ENCODE measurements around the gene CNTN6.

Gene CNTN6

DNA sequence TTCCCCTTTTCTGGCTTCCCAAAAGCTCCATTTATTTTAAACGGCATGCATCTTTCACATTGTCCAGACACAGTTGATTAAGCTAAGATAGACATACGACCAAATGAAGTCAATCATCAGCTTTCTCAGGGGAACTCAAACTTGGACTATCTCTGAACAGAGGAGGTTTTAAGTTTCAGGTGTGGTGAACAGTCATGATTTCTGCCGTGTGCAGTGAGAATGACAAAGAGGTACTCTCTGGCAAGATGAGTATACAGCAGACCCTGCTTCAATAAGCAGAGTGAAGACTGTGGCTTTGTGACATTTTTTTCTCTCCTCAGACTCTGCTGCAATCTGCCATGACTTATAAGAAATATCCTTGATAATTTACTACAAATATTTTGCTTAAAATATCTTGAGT is 307.7 kb downstream of the CNTN6 start:
- in situ Hi-C loops (cut with MboI; ENCODE audit: low sequenced_read_pairs) = no loop called here

DNA sequence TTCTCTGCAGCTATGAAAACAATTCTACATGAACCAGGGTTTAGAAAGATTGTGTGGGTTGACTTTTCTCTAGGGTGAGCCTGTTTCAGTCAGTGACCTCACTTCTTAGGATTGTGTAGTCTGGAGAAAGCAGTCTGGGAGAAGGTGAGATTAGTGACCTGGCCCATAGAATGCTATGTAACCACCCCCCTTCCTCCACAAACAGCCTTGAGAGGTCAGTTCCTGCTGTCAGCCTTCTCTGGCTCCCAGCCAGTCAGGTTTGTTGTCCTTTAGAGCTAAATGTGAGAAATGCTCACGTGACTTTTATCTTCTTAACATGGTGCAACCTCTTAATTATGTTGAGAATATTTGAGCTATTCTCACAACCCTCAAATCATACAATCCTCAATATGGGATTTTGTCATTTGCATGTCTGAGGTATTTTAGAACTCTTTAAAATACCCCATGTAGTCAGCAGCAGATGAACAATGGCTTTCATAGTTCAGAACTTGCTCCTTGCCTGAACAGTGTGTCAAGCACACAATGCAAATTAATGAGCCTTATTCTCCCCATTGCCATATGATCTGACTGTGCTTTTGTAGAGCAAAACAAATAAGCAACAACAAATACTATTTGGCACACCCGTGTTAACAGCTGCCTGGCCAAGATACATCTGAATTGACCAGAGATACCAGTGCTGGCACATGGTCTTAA is 311.6 kb downstream of the CNTN6 start:
- in situ Hi-C loops (cut with MboI; ENCODE audit: low sequenced_read_pairs) = no loop called here

DNA sequence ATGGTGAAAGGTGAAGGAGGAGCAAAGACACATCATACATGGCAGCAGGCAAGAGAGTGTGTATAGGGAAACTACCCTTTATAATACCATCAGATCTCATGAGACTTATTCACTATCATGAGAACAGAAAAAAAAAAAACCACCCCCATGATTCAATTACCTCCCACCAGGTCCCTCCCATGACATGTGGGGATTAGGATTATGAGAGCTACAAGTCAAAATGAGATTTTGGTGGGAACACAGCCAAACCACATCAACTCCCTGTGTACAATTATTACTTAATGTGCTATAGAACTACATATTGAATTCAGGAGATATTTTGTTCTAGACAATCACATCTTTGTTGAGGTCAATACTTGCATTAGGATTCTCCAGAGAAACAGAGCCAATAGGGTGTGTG is 313.4 kb downstream of the CNTN6 start:
- in situ Hi-C loops (cut with MboI; ENCODE audit: low sequenced_read_pairs) = no loop called here

DNA sequence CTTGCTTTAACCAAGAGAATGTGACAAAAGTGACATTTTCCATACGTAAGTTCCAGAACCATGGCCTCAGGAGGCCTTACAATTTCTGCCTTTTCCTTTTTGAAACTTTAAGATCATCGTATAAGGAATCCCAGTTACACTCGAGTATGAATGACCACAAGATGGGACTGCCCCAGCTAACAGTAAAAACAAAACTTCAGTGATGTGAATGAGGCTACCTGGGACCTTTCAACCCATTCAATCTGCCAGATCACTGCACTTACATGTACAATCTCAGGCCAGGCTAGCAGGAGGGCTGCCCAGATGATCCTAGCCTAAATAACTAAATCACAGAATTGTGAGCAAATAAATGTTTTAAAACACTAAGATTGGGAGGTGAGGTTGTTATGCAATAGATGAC is 328.8 kb downstream of the CNTN6 start:
- in situ Hi-C loops (cut with MboI; ENCODE audit: low sequenced_read_pairs) = no loop called here

DNA sequence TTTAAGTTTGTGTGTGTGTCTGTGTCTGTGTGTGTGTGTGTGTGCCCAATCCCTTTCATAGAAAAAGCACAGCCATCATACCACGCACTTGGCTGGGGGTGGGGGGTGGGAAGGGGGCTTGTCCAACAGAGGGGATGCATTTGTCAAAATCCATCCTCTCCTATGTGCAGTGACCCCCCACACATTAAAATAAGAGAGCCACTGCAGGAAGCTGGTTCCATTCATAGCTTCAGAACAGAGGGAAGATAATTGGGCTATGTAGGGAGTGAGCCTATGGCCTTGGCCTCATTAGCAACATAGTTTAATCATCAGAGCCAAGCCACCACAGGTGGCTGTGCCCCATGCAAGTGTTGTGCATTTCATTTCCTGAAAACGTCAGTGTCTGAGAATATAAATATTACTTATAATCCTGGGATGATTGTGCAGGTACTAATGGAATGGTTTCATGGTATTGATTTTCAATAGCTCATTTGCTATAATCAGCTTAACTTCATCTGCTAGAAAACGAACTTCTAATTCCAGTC is 330.8 kb downstream of the CNTN6 start:
- in situ Hi-C loops (cut with MboI; ENCODE audit: low sequenced_read_pairs) = no loop called here

DNA sequence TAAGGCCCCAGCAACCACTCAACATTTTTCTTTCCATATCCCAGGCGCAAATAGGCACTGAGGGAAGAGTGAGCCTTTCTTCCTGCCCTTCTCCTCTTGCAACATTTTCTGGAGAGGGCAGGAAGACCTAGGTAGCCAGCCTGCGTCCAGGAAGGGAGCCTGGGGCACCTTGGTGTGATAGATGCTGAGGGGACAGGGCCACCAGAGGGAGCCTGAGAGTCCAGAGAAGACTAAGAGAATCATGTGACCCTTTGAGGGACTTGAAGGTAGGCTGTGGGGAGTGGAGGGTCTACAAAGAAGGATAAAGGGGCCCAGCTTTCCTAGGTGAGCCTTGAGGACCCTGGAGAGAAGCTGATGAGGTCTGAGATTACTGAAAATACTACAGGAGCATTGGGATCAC is 346.6 kb downstream of the CNTN6 start:
- in situ Hi-C loops (cut with MboI; ENCODE audit: low sequenced_read_pairs) = no loop called here

DNA sequence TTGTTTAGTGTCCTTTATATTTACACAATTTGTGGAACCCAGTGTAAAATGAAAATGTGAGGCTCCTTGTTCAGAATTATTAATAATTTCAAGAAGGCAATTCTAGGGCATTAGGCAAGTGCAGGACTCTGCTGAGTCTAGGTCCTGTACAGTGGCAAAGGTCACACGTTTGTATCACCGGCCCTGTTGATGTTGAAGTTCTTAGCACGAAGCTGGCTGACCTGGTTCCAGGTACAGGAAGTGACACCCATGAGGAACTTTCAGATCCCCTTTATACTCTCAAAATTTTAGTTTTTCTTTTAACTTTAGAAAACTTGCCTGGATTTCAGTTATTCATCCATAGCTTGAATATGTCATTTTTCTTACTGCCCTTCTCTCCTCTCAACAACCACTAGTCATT is 349.4 kb downstream of the CNTN6 start:
- in situ Hi-C loops (cut with MboI; ENCODE audit: low sequenced_read_pairs) = no loop called here

DNA sequence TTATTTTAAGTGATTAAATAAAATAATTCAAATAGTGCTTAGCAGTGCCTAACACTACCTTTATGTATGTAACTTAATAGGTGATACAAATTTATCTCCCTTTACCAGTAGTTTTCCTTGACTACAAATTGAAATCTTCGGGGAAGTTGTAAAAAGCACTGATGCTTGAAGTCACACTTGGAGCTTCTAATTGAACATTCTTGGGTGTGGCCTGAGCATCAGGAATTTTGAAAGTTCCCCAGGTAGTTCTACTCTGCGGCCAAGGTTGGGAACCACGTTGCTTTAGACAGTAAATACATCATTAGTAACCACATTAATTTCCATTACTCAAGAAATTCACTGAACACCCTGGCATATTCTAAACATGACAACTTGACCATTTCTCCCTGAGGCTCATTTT is 351.4 kb downstream of the CNTN6 start:
- in situ Hi-C loops (cut with MboI; ENCODE audit: low sequenced_read_pairs) = no loop called here

DNA sequence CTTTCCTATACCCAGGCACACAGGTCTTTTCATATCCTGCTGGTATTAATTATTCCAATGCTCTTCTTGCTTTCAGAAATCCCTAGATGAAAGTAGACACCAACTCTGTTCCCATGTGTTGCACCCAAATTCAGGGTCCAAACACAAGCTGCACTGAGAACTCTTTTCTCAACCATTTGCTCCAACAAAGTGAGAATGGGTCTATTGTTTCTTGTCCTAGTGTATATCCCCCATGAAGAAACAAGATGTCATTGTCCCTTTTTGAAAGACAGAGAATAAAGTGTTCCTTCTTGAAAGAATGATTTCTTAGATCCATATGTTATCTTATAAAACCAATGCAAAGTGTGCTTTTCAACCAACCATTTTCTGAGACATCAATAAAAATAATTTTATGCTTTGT is 353.7 kb downstream of the CNTN6 start:
- in situ Hi-C loops (cut with MboI; ENCODE audit: low sequenced_read_pairs) = no loop called here

DNA sequence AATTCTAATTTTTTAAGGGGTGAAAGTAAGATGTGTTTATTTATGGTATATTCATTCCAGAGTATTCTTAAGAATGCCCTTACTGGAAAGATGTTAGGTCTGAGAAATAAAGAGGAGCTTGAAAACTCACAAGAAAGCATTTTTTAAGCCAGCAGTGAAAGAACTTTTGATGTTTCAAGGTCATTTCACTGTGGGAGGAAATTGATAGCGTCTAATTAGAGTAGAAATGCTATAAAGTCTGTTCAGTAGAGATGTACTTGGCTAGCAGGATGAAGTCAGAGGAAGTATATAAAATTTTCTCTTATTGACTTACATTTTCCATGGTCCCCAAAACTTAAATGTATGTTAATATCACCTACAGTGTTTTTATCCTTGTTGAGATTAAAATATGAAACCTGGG is 354.6 kb downstream of the CNTN6 start:
- in situ Hi-C loops (cut with MboI; ENCODE audit: low sequenced_read_pairs) = no loop called here

DNA sequence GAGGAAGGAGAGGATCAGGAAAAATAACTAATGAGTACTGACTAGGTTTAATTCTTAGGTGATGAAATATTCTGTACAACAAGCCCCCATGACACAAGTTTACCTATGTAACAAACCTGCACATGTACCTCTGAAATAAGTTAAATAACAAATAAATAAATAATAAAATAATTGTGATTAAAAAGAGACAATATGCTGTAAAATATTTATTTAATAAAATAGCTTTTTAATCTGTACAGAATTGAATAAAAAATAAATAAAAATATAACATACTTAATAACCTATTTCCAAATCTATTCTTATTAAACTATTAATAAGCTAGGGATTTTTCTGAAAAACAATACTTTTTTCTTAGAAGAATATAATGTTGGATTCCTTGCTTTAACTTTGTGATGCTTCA is 355.6 kb downstream of the CNTN6 start:
- in situ Hi-C loops (cut with MboI; ENCODE audit: low sequenced_read_pairs) = no loop called here

Measured in HL-60/S4 treated with retinoic acid at 250 ng/mL for 4 days and 3 days (cell line).